Erythroblast (primary cell): ENCODE data around the gene TNS1.

Experiments
- DNase-seq, 2 experiments: peaks; one replicate each; lab custom pipeline; 2025; lab: John Stamatoyannopoulos, UW
- GATA1 ChIP-seq: IDR thresholded peaks from 2 replicates; pipeline ENCODE4 v1.6.1; 2011; ENCODE audit warnings: low read depth, mild to moderate bottlenecking, control low read depth, low read length, moderate library complexity
- POLR2A ChIP-seq: IDR thresholded peaks from 2 replicates; pipeline ENCODE4 v1.6.1; 2011; ENCODE audit warnings: mild to moderate bottlenecking, low read length

TNS1 gene

DNA sequence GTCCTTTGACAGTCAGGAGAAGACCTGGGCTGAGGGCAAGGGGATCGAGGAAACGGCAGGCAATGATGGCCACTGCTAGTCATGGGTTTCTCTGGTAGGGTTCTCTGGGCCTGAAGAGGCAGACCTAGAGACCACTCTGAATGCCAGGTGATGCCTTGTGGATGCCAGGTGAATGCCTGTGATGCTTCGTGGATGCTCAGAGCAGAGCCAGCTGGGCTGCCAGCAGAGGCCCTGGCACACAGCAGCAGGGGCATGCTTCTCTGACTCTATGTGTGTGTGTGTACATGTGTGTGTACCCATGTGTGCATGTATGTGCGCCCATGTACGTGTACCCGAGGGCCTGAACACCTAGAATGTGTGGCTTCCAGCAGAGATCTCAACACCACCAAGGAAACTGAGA, 172.0 kb downstream of the TNS1 start:
- TF ChIP-seq GATA1 (no peak), POLR2A (no peak)
- DNase-seq, result no peak

DNA sequence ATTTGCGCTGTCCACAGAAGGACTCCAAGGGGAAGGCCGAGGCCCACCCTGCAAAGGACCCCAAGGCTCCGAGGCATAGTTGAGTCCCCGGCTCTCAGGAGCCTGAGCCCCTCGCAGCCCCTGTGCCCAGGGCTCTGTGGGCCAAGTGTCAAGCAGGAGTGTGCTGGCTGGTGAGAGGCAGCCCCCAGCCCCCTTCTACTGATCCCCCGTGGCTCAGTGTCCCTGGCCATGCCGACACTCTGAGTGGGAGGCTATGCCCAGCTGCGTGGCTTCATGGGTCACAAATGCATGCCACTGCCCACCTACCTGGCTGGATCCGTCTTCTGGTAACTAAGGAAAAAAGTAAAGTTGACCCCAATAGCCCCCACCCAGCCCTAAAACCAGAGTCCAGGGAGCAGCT, 172.7 kb downstream of the TNS1 start:
- TF ChIP-seq POLR2A (no peak), GATA1 (no peak)
- DNase-seq, result no peak

DNA sequence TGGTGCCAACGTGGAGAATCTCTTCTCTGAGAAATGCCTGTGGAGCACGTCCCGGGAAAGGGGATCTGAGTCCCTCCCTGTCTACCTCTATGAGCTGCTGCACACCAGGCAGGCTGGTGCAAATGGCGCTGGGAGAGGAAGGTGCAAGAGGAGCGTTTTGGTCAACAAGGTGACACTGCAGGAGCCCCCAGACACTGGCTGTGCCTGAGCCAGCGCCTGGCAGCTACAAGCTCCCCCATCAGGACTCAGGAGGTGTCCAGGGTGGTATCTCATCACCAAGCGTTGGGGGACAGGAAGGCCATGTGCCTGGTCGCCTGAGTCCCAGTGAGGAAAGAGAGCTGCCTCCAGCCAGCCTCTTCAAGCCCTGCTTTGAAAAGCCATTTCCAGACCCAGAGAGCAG, 173.4 kb downstream of the TNS1 start:
- no peak for DNase-seq
- TF ChIP-seq POLR2A (no peak), GATA1 (no peak)

DNA sequence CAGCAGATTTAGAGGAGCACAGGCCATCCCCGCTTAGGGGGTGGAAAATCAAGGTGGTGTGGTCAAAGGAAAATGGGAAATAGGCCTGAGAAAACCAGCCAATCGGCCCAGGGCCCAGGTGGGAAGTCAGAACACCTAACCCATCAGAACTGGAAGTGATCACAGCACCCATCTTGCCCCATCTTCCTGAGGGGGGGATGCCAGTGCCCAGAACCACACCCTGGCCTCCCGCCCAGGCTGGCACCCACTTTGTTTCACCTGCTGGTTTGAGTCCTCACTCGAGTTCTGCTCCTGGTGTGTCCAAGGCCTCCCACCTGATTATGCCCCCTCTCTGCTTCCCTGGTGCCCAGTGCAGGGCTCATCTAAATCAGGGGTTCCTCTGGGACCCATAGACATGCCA, 174.5 kb downstream of the TNS1 start:
- peak in 1 of 2 experiments; percentile 56 for DNase-seq
- TF ChIP-seq GATA1 (no peak), POLR2A (no peak)

DNA sequence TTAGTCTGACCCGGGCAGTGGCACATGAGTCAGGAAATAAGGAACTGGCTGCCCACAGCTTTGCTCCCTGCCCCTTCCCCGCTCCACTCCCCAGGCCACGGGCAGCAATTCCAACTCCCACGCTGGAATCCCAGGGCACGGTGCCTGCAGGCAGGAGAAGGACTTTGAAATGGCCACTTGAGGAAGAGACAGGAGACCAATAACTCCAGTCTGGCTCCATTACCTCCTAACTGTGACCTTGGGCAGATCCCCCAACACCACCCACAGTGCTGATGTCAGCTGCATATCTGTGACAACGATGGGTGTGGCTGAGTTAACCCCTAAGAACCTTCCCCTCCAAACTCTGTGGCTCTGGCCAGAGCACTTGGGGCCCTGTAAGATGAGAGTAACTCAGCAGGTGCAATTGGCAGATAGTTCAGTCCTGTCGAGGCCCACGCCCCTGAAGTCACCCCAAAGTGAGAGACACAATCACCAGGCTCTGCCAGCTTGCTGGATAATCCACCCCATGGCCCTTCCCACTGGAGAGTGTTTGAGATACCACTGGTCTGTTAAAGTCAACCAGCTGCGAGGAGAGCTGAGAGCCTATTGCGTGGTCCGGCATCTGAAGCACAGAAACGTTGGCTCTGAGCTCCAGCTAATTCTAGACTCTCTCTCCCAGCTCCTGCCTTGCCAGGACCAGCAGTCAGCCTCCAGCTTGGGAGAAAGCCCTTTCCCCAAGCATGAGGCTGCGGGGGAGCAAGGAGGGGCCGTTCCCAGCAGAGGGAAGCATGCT, 175.2 kb downstream of the TNS1 start:
- peak; percentile 98 to 100 for DNase-seq
- TF ChIP-seq POLR2A (peak; percentile 90), GATA1 (peak; percentile 31)

DNA sequence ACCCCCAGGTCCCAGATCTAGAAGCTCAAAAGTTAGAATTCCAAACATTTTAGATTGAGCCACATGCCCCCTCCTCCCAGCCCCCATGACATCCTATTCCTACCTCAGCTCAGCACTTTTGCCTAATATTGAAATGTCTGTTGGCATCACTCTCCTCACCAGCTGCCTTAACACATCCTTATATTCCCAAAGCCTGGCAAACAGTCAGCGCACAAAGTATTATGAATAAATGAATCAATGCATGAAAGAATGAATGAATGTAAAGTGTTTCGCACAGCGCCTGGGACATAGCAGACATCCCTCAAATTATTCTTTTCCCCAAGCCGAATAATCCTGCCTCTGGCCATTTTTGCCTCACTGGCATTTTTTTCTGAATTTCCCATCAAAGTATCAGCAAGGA, 175.8 kb downstream of the TNS1 start:
- TF ChIP-seq GATA1 (no peak), POLR2A (no peak)
- peak in 1 of 2 experiments; percentile 58 for DNase-seq

- no peak for TF ChIP-seq GATA1
- no peak for TF ChIP-seq POLR2A
- DNase-seq, result peak; percentile 23 to 54
Measured at GRCh38 chr2:217826520-217826919, 176.3 kb downstream of the TNS1 start.

GRCh38 chr2:217825469-217826235, 177.1 kb downstream of the TNS1 start:
- TF ChIP-seq GATA1 (no peak), POLR2A (no peak)
- DNase-seq, result no peak

GRCh38 chr2:217824223-217824622, 178.6 kb downstream of the TNS1 start:
- TF ChIP-seq POLR2A, result no peak
- TF ChIP-seq GATA1, result no peak

GRCh38 chr2:217823626-217824025, 179.2 kb downstream of the TNS1 start:
- TF ChIP-seq POLR2A (no peak), GATA1 (no peak)
- no peak for DNase-seq

More at GRCh38 chr2:217824223-217824622, 178.6 kb downstream of the TNS1 start:
- peak; percentile 39 to 66 for DNase-seq

- TF ChIP-seq POLR2A (no peak), GATA1 (no peak)
- DNase-seq, result no peak
Measured at GRCh38 chr2:217822296-217823252, 180.2 kb downstream of the TNS1 start.

DNA sequence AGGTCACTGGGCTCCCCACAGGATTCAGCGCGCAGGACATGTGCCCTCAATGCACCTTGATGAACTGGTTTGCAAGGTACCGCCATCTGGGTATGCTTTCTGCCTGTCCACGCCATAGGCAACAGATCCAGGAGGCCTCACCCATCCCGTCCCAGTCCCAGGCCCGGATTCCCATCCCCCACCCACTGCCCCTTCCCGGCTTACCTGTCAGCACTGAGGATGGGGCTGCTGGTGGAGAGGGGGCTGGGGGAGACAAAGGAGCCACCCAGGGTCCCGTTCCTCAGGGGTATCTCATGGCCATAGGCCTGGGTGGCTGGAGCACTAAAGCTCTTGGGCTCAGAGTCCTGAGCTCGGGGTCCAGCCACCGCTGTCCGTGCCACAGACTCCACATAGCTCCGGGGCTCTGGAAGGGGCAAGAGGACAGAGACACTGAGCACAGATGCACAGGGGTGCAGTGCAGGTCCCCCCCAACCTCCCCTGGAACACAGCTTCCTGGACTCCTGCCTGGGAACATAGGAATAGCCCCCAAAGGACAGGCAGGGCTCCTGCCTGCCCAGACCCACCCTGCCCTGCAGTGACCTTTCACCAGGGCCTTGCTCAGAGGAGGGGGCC, 181.2 kb downstream of the TNS1 start:
- TF ChIP-seq GATA1 (no peak), POLR2A (no peak)
- no peak for DNase-seq

DNA sequence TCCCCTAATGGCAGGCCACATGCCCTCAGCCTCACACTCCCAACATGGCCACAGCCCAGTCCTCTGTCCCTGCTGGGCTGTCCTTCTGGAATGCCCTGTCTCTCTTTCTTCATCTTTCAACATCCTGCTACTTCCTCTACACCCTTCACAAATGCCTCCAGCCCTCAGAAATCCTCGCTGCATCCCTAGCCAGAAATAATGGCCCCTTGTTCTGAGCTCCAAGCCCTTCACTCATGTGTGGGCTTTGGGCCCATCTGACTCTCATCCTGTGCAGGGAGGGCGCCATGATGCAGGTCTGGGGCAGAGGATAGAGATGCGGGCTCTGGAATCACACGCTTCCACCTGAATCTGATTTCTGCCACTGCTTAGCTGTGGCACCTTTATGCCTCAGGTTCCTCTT, 181.9 kb downstream of the TNS1 start:
- TF ChIP-seq GATA1 (no peak), POLR2A (no peak)
- DNase-seq, result no peak
